ENCODE results near the gene DNAJB11. TPM values are rescaled to one million over a fixed set of nuclear protein-coding genes. Genes with fewer than 3 reads are reported as not detected.
A peak's percentile ranks its signal among the peaks of the same experiment; 100 is the strongest.

The DNAJB11 gene
- total and polyA plus RNA-seq, 2 donors, result 37.1 to 38.9 TPM

DNA sequence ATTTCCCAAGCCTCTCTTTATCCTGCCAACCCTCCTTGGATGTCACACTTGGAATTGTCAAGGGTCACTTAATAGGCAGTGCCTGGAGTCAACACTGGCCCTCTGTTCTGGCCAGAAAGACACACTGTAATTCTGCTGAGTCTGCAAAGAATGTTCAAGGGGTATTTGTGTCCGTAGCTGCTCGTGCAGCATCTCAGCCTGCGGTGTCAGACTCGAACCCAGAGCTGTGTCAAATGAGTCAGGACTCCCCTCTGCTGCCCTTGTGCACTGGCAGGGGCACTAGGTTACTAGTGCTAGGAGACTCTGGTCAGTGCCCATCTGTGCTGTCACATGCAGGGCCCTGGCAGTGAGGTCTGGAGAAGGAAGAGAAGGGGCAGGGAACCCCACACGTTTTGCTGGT lies 41.5 kb downstream of the DNAJB11 start:
- no peak overlapping the region for H3K27ac ChIP-seq (ENCODE audit: low read depth)
- H3K4me1 ChIP-seq (ENCODE audit: insufficient read depth), result no peaks in the 10 kb centered on the region
- 61% methylated on average over 5 of the region's 5 CpGs for WGBS
- no peak for DNase-seq (ENCODE audit: extremely low spot score)
- no peak overlapping the region for H3K4me3 ChIP-seq (ENCODE audit: low read depth, low read length)
- H3K36me3 ChIP-seq (ENCODE audit: insufficient read depth), result no peaks in the 10 kb centered on the region

DNA sequence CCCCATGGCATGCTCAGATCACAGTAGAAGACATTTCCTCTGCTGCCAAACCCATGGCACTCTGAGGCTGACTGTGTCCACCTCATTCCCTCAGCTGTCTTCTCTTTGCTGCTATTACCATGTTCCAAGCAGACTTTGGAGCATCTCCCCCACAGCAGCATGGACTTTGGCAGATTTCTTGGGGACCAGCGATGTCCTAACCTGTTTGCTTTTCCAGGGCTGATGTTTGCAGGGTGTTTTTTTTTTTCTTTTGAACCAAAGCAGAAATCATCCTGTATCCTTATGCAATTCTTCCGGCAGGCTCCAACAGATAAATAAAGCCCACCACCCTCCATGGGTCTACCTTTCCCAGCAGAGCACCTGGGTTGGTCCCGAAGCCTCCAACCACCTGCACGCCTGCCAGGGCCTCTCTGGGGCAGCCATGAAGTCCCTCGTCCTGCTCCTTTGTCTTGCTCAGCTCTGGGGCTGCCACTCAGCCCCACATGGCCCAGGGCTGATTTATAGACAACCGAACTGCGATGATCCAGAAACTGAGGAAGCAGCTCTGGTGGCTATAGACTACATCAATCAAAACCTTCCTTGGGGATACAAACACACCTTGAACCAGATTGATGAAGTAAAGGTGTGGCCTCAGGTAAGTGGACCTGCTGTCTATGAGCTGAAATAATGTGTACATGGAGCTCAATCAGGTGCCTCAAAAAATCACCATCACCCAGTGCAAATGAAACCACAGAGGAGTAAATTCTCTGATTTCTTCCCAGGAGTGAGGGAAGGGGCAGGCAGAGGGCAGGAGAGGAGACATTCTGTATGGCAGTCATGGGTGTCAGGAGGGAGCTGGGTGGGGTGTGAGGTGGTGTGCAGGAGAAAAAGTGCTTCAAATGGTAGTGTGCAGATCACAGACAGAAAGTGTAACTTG lies 42.5 kb downstream of the DNAJB11 start, which contains the start of gene AHSG:
Gene AHSG (plus strand): TSS at position 340 of the 916 bp plus-strand sequence. CDS start 82 bp downstream, at position 422.
- Histone ChIP-seq H3K27ac (ENCODE audit: low read depth) (no peak within 1 kb of the TSS), H3K4me3 (ENCODE audit: low read depth, low read length) (no peak within 1 kb of the TSS), H3K36me3 (ENCODE audit: insufficient read depth) (no peaks in the 10 kb centered on the region), H3K4me1 (ENCODE audit: insufficient read depth) (no peaks in the 10 kb centered on the region)
- WGBS, result 75% methylated on average over 7 of the region's 7 CpGs
- DNase-seq (ENCODE audit: extremely low spot score), result no peak

DNA sequence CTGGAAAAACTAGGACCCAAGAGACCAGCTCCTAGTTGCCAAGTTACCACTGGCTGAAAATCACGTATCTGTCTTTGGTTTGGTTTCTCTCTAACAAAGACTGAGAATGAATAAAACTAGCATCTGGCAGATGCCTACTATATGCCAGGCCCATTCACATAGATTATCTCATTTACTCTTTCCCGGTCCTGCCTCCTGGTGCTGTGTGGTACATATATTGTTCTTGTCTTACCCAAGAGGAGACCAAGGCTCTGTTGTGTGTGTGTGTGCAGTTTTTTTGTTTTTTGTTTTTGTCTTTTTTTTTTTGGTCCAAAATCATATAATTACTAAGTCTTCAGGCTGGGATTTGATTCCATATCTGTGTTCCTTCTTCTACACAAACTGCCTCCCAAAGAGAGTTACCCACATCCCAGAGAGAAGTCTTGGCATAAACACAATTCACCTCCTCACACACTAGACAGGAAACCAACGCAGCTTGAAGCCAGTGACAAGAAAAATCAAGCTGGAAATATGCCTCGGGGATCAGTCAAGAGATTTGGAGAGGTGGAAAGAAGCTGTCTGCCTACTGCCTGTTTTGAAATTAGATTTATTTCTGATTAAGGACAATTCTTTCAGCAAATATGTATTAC lies 43.2 kb downstream of the DNAJB11 start:
- WGBS, result 53% methylated on average over 4 of the region's 4 CpGs
- DNase-seq (ENCODE audit: extremely low spot score), result no peak
- Histone ChIP-seq H3K4me1 (ENCODE audit: insufficient read depth) (no peaks in the 10 kb centered on the region), H3K4me3 (ENCODE audit: low read depth, low read length) (no peak overlapping the region), H3K27ac (ENCODE audit: low read depth) (no peak overlapping the region), H3K36me3 (ENCODE audit: insufficient read depth) (no peaks in the 10 kb centered on the region)

DNA sequence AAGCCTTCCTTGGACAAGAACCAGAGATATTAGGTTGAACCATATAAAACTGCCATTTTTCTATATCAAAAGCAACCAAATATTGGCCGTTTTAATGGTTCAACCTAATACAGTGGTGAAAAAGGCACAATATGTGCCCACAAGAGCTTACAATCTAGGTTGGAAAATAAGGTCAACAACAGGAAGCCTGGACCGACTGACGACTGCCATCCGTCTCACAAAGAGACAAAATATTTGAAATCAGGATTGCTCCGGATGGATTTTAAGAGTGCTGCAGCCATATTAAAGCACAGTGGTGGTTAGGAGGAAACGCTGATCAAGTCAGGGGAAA lies 43.7 kb downstream of the DNAJB11 start:
- no peak overlapping the region for H3K4me3 ChIP-seq (ENCODE audit: low read depth, low read length)
- no peaks in the 10 kb centered on the region for H3K4me1 ChIP-seq (ENCODE audit: insufficient read depth)
- no peak for DNase-seq (ENCODE audit: extremely low spot score)
- H3K36me3 ChIP-seq (ENCODE audit: insufficient read depth), result no peaks in the 10 kb centered on the region
- 57% methylated on average over 6 of the region's 6 CpGs for WGBS
- H3K27ac ChIP-seq (ENCODE audit: low read depth), result no peak overlapping the region

DNA sequence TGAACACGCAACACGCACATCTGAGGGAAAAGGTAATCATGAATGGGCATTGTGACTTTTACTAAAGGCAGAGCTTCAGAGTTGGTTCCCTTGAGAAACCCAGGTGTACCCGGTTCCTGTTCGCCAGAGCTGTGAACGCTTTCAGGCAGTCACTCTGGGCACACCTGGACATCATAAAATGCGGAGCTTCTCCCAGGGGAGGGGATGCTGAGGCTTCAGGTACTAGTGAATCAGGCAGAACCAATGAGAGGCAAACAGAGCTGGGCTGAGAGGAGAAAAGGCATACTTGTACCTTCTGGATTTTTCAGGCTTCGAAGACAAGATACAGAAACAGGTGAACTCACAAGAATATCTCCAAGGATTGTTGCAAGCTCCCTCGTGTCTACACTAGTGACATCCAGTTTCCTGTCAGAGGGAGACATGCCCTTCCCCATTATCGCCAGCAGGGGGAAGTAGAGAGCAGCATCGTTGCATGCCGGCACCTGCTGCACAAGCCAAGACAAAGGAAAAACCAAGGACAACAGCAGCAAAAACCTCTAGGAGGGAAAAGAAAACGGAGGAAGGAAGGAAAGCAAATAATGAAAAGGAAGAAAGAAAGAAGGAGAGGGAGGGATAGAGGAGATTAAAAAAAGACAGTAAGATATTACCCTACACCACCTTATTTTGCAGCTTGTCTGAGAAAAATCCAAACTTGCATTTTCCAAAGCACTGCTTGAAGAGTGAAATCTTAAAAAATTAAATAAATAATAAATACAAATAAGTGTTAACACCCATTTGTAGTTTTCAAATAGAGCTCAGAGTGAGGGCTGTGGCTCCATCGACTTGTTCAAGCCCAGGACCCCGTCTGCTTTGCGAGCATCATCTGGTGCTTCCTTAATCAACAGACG lies 44.3 kb downstream of the DNAJB11 start:
- H3K36me3 ChIP-seq (ENCODE audit: insufficient read depth), result no peaks in the 10 kb centered on the region
- DNase-seq (ENCODE audit: extremely low spot score), result peak; percentile 51
- 28% methylated on average over 16 of the region's 16 CpGs for WGBS
- no peaks in the 10 kb centered on the region for H3K4me1 ChIP-seq (ENCODE audit: insufficient read depth)
- H3K27ac ChIP-seq (ENCODE audit: low read depth), result no peak overlapping the region
- no peak overlapping the region for H3K4me3 ChIP-seq (ENCODE audit: low read depth, low read length)

DNA sequence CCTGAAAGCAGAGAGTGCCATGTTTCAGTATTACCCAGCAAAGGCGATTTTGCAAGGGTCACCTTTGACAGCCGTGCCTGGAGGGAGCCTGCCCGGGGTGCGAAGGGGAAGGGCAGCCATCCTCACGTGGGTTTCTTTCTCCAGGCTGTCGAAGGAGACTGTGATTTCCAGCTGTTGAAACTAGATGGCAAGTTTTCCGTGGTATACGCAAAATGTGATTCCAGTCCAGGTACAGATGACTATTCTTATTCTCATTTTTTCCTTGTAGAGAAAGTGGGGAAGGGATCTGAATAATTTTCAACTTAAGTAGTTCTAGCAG lies 45.7 kb downstream of the DNAJB11 start:
- no peak for DNase-seq (ENCODE audit: extremely low spot score)
- Histone ChIP-seq H3K4me1 (ENCODE audit: insufficient read depth) (no peaks in the 10 kb centered on the region), H3K36me3 (ENCODE audit: insufficient read depth) (no peaks in the 10 kb centered on the region), H3K4me3 (ENCODE audit: low read depth, low read length) (no peak overlapping the region), H3K27ac (ENCODE audit: low read depth) (no peak overlapping the region)
- WGBS, result 84% methylated on average over 8 of the region's 8 CpGs

DNA sequence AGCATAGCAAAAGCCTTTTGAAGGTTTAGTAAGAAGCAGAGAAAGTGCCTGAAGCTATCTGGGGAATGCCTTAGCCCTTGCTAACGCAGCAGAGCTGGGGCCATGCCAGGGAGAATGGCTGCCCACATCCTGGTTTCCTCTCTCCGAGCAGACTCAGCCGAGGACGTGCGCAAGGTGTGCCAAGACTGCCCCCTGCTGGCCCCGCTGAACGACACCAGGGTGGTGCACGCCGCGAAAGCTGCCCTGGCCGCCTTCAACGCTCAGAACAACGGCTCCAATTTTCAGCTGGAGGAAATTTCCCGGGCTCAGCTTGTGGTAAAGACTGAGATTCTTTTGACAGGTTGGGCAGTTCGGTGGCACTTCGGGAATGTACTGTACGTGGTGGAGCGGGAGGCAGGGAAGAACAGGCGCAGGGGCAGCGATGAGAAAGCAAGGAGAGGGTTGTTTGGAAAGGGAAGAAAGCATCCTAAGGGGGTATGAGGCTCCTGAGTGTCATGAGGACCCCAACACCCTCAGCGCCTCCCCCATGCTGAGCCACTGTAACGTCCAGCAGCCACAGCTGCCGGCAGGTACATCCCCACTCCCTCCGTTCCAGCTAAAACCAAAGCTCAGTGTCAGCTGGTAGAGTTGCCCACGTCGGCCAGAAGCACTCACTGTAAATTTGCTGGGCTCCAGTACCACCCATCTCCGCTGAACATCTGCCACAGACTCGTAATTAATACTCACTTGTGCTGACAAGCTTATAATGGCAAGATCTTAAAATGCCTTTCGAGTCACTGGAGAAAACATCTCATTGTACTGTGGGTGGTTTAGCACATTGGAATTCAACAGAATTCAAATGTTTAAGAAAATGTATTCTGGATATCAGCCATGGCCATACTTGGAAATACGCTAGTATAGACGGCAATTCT lies 46.8 kb downstream of the DNAJB11 start:
- 16% methylated on average over 31 of the region's 31 CpGs for WGBS
- no peak overlapping the region for H3K4me3 ChIP-seq (ENCODE audit: low read depth, low read length)
- peak; percentile 28 for DNase-seq (ENCODE audit: extremely low spot score)

DNA sequence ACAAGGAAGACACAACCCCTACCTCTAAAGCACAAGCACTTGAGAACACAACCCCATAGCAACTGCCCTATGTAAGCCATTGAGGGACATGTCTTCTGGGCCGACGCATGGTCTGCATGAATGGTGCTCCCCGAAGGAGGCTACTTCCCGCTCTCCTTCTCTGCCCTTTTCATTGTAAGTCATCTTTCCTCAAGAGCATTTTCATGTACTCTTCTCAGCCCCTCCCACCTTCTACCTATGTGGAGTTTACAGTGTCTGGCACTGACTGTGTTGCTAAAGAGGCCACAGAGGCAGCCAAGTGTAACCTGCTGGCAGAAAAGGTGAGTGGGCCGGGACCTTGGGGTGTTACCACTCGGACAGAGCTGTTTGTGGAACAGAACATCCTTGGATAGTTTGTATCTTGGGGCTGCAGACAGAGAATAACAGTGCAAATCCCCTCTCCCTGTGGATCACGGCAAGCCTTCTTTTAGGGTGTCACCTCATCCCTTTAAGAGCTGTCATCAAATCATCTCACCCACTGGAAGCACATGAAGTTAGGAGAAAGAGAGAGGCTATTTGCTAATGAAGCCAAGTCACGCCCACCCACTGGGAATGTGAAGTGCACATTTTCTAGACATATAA lies 47.9 kb downstream of the DNAJB11 start:
- no peak overlapping the region for H3K27ac ChIP-seq (ENCODE audit: low read depth)
- H3K4me1 ChIP-seq (ENCODE audit: insufficient read depth), result no peaks in the 10 kb centered on the region
- WGBS, result 83% methylated on average over 8 of the region's 8 CpGs

More for the DNA sequence above, 46.8 kb downstream of the DNAJB11 start:
- no peaks in the 10 kb centered on the region for H3K4me1 ChIP-seq (ENCODE audit: insufficient read depth)
- no peaks in the 10 kb centered on the region for H3K36me3 ChIP-seq (ENCODE audit: insufficient read depth)
- no peak overlapping the region for H3K27ac ChIP-seq (ENCODE audit: low read depth)

DNA sequence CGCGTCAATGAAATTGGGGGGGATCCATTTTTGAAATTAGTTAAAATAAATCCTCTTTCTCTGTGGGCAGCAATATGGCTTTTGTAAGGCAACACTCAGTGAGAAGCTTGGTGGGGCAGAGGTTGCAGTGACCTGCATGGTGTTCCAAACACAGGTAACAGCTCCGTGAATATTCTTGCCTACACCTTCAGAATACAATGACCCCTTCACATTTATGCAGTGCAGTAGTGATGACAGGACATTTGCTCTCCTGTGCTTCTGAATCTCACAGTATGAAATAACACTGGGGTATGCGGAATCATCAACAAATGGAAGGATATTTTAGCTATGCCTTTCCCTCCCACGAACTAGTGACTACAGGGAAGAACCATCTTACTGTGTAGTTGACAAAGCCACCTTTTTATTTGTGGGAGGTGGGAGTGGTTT lies 49.3 kb downstream of the DNAJB11 start:
- Histone ChIP-seq H3K4me3 (ENCODE audit: low read depth, low read length) (no peak overlapping the region), H3K36me3 (ENCODE audit: insufficient read depth) (no peaks in the 10 kb centered on the region), H3K27ac (ENCODE audit: low read depth) (no peak overlapping the region), H3K4me1 (ENCODE audit: insufficient read depth) (no peaks in the 10 kb centered on the region)
- no peak for DNase-seq (ENCODE audit: extremely low spot score)
- WGBS, result 90% methylated on average over 5 of the region's 5 CpGs

More for the DNA sequence above, 47.9 kb downstream of the DNAJB11 start:
- no peak for DNase-seq (ENCODE audit: extremely low spot score)
- Histone ChIP-seq H3K4me3 (ENCODE audit: low read depth, low read length) (no peak overlapping the region), H3K36me3 (ENCODE audit: insufficient read depth) (no peaks in the 10 kb centered on the region)

DNA sequence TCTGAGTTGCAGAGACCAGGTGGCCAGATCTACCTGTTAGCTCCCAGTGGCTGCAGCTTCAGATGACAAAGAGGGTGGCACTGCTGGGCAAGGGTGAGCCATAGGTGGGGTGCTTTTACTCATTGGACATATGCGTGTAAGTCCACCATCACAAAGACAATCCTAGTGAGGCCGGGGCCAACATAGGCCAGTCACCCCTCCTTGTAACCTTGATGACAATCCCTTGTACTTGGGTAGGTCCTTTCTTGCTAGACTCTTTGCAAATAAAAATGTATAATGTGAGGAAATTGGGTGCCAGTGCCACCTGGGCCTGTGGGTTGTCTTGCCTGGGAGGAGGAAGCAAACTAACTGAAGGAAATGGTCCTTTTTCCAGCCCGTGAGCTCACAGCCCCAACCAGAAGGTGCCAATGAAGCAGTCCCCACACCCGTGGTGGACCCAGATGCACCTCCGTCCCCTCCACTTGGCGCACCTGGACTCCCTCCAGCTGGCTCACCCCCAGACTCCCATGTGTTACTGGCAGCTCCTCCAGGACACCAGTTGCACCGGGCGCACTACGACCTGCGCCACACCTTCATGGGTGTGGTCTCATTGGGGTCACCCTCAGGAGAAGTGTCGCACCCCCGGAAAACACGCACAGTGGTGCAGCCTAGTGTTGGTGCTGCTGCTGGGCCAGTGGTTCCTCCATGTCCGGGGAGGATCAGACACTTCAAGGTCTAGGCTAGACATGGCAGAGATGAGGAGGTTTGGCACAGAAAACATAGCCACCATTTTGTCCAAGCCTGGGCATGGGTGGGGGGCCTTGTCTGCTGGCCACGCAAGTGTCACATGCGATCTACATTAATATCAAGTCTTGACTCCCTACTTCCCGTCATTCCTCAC lies 49.9 kb downstream of the DNAJB11 start:
- H3K4me1 ChIP-seq (ENCODE audit: insufficient read depth), result no peaks in the 10 kb centered on the region
- no peaks in the 10 kb centered on the region for H3K36me3 ChIP-seq (ENCODE audit: insufficient read depth)
- H3K27ac ChIP-seq (ENCODE audit: low read depth), result no peak overlapping the region
- DNase-seq (ENCODE audit: extremely low spot score), result no peak
- WGBS, result 88% methylated on average over 17 of the region's 17 CpGs
- H3K4me3 ChIP-seq (ENCODE audit: low read depth, low read length), result no peak overlapping the region

DNA sequence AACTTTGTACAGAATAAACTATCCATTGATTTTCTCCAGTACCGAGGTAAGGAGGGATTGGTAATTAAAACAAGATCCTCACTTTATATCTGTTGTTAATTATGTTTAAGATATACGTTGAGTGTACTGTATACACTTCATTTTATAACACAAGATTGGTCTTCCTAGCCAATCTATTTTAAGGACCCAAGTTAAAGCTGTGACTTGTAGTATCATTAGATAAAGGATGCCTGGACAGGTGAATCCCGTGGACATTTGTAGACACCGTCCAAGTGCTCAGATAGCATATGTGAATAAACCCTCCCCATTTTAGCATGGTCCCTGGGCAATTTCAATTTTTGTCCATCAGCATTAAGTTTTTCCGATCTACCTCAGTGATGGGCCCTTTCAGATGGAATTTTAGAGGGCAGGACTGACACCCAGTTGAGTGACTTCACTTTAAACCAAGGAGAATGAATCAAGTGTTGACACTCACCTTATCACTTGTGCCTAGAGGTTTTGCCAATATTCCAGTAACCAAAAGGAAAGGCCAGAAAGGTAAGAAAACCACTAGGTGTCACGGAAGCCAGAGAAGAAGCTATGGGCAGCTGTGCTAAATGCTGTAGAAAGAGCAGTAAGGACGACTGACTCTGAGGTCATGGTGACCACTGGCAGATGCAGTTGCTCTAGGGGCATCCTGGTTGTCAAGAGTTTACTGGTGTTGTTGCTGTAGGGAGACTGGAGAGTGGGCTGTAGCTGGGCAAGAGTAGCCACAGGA lies 51.6 kb downstream of the DNAJB11 start:
- H3K27ac ChIP-seq (ENCODE audit: low read depth), result no peak overlapping the region
- no peaks in the 10 kb centered on the region for H3K36me3 ChIP-seq (ENCODE audit: insufficient read depth)
- no peak for DNase-seq (ENCODE audit: extremely low spot score)
- no peak overlapping the region for H3K4me3 ChIP-seq (ENCODE audit: low read depth, low read length)
- WGBS, result 70% methylated on average over 7 of the region's 7 CpGs
- no peaks in the 10 kb centered on the region for H3K4me1 ChIP-seq (ENCODE audit: insufficient read depth)
